Skeletal muscle tissue (tissue), 4 donors: Measurements from ENCODE around the gene TOM1L2. TPM values are rescaled to one million over a fixed set of nuclear protein-coding genes. Genes with fewer than 3 reads are reported as not detected.
"Not testable (repeated sequence)": the region's sequence is repeated elsewhere in the genome, so short reads cannot be mapped to it uniquely, and the experiment has no call there.

Experiments
- H3K27ac ChIP-seq: one replicate; pipeline ENCODE4 v1.7.0; 2013; ENCODE audit warnings: mild to moderate bottlenecking, low read depth, low read length, inconsistent platforms
- H3K27me3 ChIP-seq, 3 donors: one replicate each; pipeline ENCODE4 v1.7.0; 2013; ENCODE audit warnings: low read length in 3 of 3; ENCODE audit not compliant: control insufficient read depth in 3 of 3, insufficient read depth in 3 of 3
- H3K36me3 ChIP-seq, 3 donors: one replicate each; pipeline ENCODE4 v1.7.0; 2013; ENCODE audit warnings: low read length in 3 of 3; ENCODE audit not compliant: control insufficient read depth in 3 of 3, insufficient read depth in 3 of 3
- H3K4me1 ChIP-seq, 3 donors: one replicate each; pipeline ENCODE4 v1.7.0; 2013; ENCODE audit warnings: low read length in 3 of 3, mild to moderate bottlenecking in 3 of 3; ENCODE audit not compliant: control insufficient read depth in 3 of 3, insufficient read depth in 3 of 3
- H3K4me3 ChIP-seq, 3 donors: one replicate each; pipeline ENCODE4 v1.7.0; 2013; ENCODE audit warnings: low read length in 3 of 3
- H3K9ac ChIP-seq, 3 donors: one replicate each; pipeline ENCODE4 v1.7.0; 2013; ENCODE audit warnings: low read length in 3 of 3, mild to moderate bottlenecking in 3 of 3, moderate library complexity in 2 of 3, low read depth in 1 of 3
- H3K9me3 ChIP-seq, 3 donors: one replicate each; pipeline ENCODE4 v1.7.0; 2013; ENCODE audit warnings: low read length in 3 of 3; ENCODE audit not compliant: control insufficient read depth in 3 of 3
- total RNA-seq: library from RNA; depleted of rRNA; stranded (reverse); fragments of >200 nt; gene quantifications from one replicate; pipeline ENCODE4 v1.2.3, GENCODE V29; 2014
- donor health status: Osteomylitis.

Gene TOM1L2
- total RNA-seq, 1 donor from 2014 or later = 14.1 TPM

DNA sequence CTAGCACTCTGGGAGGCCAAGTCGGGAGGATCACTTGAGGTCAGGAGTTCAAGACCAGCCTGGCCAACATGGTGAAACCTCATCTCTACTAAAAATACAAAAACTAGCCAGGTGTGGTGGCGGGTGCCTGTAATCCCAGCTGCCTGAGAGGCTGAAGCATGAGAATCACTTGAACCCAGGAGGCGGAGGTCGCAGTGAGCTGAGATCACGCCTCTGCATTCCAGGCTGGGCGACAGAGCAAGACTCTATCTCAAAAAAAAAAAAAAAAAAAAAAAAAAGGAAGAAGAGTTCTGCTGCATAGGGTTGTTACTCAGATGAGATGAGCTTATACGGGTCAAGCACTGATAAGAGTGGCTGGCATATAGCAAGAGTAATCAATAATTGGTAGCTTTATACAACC is 32.3 kb downstream of the TOM1L2 start:
- not testable (repeated sequence) for H3K9ac ChIP-seq, H3K4me3 ChIP-seq, H3K9me3 ChIP-seq, H3K36me3 ChIP-seq, H3K27ac ChIP-seq, H3K27me3 ChIP-seq
- peaks cover 43 to 87% (median 59%) of the 10 kb centered on the region in 3 donors for H3K4me1 ChIP-seq

DNA sequence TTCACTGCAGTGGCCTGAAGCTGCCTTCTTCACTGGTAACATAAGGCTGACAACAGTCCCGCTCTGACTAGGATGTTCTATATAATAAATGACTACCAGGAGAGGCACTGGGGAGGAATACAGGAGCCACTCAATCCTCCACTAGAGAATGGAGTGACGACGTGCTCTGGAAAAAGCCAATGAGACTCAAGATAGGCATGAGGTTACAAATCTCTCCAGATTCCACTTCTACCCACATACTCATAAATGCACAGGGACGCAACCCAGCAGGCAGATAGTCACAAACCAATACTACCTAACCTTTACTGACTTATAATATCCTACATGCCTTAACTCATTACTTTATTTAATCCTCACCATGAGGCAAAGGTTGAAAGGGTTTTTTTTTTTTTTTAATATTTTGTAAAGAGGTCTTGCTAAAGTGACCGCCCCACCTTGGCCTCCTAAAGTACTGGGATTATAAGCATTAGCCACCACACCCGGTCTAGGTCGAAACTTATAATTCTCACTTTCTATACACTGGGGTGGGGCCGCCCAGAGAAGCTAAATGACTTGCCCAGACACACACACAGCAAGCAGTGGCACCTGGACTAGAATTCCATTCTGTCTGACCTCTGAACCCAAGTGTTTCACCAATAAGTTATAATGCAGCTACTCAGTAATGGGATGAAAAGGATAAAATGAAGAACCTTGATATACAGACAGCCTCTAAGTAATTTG is 33.7 kb downstream of the TOM1L2 start:
- no peak overlapping the region for H3K4me3 ChIP-seq
- H3K4me1 ChIP-seq = peaks cover 30 to 79% (median 52%) of the 10 kb centered on the region in 3 donors
- no peak overlapping the region for H3K27ac ChIP-seq
- H3K27me3 ChIP-seq = no peaks in the 10 kb centered on the region
- no peak overlapping the region for H3K9ac ChIP-seq
- no peaks in the 10 kb centered on the region for H3K36me3 ChIP-seq
- H3K9me3 ChIP-seq = no peaks in the 10 kb centered on the region

DNA sequence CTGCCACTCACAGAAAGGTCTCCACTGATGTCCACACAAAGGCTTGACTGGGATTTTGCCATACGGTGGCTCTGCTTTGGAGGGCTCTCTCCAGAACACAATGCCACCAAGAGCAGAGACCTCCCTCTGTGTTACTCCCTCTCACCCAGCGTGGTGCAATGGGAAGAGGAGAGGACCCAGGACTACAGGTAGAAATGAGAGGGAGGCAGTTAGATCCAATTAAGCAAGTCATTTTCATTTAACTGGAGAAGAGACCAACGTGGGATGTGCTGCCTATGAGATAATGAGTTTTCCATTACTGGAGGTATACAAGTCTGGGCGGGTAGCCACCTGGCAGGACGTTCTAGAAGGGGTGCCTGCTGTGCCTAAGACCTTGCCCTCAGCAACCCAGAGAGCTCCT is 34.2 kb downstream of the TOM1L2 start:
- peaks cover 24 to 77% (median 46%) of the 10 kb centered on the region in 3 donors for H3K4me1 ChIP-seq
- H3K9me3 ChIP-seq = no peaks in the 10 kb centered on the region
- H3K27me3 ChIP-seq = no peaks in the 10 kb centered on the region
- H3K9ac ChIP-seq = no peak overlapping the region
- no peak overlapping the region for H3K27ac ChIP-seq
- H3K36me3 ChIP-seq = no peaks in the 10 kb centered on the region
- H3K4me3 ChIP-seq = no peak overlapping the region

DNA sequence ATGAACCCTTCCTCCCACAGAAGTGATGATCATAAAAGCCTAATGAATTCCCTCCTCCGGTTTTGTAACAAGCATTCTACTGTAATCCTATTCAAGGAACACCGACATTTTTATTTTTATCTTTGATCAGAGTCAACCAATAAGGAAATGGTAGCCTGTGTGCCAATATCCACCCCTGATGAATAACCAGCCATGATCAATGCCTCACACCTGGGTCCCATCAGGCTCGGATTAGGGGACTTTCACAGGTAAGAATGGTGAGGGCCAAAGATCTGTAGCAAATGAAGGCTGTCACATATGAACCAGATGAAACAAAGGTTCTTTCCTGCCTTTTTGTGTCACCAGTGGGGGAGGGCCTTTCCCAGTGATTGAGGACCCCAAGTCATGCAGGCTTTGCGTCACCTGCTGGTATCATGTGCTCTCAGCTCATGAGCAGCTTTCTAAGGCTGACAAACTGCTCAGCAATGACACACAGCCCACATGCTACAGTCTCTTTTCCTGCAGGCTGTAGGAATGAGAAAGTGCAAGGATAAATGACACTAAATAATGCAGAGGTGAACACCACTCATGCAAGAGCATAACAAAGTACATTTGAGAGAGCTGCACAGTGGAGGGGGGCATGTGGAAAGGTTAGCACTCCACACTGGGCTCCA is 34.9 kb downstream of the TOM1L2 start:
- Histone ChIP-seq H3K9ac (no peak overlapping the region), H3K9me3 (no peaks in the 10 kb centered on the region), H3K27me3 (no peaks in the 10 kb centered on the region), H3K27ac (no peak overlapping the region), H3K4me1 (peaks cover 23 to 71% (median 41%) of the 10 kb centered on the region in 3 donors), H3K4me3 (no peak overlapping the region), H3K36me3 (no peaks in the 10 kb centered on the region)

DNA sequence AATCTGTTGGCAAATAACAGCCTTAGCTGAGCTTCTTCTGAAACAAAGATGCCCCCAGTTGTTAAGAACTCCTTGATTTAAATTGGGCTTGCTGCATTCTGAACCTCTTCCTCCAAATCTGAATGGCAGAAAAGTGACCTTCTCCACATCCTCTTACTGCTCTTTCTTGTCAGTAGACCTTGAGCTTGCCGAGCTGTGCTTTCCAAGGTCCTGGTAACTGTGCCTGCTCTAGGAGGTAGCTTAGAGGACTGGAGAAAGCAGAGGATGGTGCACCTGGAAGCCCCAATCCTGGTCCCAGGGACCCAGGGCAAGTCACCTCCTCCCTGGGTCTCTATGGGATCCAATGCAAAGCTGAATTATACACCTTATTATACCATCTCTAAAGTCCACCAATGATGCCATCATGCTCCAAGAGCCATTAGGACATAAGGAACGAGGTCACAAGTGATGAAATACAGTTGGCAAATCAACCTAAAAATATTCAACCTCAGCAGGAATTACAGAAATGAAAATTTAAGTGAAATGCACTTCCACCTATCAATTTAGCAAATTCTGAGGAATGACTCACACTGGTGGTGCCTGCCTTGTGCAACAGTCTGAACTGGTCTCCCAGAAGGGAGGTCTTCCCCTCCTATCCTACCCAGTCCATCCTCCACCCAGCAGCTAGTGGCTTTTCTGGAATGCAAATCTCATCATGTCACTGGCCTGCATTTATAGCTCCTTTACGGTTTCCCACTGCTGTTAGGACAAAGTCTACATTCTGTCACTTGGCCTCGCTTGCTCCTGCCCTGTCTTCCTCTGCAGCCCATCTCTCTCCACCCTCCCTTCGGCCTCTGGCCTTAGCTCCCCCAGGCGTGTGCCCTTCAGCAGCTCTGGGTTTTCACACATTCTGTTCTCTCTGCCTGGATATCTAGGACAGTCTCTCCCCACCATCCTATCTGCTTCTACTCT is 36.6 kb downstream of the TOM1L2 start:
- Histone ChIP-seq H3K27ac (no peak overlapping the region), H3K9ac (peak overlapping the region in 1 of 3 donors; percentile 44)

DNA sequence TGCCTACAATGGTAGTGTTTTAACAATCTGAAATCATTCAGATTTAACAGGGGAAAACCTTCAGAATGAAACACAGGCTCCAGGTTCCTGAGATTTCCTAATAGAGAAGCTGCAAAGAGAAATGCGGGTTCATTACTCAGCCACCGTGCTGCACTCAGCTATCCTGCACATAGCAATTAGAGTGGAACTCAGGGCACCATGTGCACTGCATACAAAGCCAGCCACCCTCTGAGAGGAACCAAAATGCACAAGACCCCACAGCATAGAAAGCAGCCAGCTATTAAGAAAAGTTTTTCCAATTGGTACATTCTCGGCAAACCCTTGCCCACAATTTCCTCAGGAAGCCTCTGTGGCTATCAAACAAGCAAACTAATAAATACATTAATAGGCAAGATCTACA is 37.4 kb downstream of the TOM1L2 start:
- Histone ChIP-seq H3K4me3 (no peak overlapping the region), H3K36me3 (no peaks in the 10 kb centered on the region), H3K4me1 (peaks cover 16 to 51% (median 28%) of the 10 kb centered on the region in 3 donors), H3K9me3 (no peaks in the 10 kb centered on the region), H3K27ac (no peak overlapping the region), H3K27me3 (no peaks in the 10 kb centered on the region), H3K9ac (no peak overlapping the region)

More for the DNA sequence above, 36.6 kb downstream of the TOM1L2 start:
- no peaks in the 10 kb centered on the region for H3K27me3 ChIP-seq
- H3K4me1 ChIP-seq = peaks cover 22 to 55% (median 33%) of the 10 kb centered on the region in 3 donors
- no peak overlapping the region for H3K4me3 ChIP-seq
- H3K36me3 ChIP-seq = no peaks in the 10 kb centered on the region
- no peaks in the 10 kb centered on the region for H3K9me3 ChIP-seq

DNA sequence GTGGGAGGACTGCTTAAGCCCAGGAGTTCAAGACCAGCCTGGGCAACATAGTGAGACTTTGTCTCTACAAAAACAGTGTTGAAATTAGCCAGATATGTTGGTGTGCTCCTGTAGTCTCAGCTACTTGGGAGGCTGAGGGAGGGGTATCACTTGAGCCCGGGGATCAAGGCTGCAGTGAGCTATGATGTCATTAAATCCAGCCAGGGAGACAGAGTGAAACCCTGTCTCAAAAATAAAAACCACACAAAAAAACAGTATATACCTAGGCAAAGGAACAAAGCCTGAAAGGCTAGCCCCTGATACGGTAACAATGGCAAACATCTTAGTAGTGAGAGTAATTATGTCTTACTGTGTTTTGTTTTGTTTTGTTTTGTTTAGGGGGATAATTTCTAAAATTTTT is 38.0 kb downstream of the TOM1L2 start:
- Histone ChIP-seq H3K27me3 (no peaks in the 10 kb centered on the region), H3K4me1 (peaks cover 20 to 51% (median 28%) of the 10 kb centered on the region in 3 donors), H3K36me3 (no peaks in the 10 kb centered on the region), H3K4me3 (no peak overlapping the region), H3K27ac (no peak overlapping the region), H3K9me3 (no peaks in the 10 kb centered on the region), H3K9ac (no peak overlapping the region)

DNA sequence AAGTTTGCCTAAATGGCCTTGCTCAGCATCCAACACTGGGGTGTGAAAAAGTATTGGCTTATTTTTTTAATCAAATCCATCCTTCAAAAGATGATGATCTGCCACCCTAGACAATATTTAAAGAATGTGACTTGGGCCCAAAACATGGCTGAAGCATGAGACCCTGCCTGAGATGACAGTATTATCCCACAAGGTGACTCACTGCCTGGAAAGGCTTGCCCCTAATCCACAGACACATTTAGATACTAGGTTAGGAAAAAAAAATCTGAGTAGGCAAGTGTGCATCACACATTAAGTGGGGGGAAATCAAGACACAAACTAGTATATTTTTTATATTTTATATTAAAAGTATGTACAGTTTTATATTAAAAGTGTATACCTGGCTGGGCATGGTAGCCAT is 38.4 kb downstream of the TOM1L2 start:
- Histone ChIP-seq H3K27ac (no peak overlapping the region), H3K4me1 (peaks cover 23 to 51% (median 32%) of the 10 kb centered on the region in 3 donors)

DNA sequence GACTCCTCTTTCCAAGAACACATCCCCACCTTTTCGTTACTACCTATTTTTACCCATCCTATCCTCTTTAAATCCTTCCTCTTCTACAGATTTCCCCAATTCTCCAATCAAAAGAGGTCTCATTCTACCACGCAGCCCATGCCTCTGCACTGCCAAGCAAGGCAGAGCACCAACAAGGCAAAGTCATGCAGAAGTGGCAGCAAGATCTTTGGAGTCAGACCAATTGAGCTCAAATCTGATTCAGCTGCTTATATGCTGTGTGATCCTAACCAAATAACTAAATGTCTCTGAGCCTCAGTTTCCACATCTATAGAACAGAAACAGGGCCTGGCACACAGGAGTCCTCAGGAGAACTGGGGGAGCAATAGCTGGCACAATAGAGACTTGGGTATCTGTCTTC is 41.0 kb downstream of the TOM1L2 start:
- Histone ChIP-seq H3K27me3 (no peaks in the 10 kb centered on the region), H3K9me3 (no peaks in the 10 kb centered on the region), H3K4me3 (no peak overlapping the region), H3K9ac (no peak overlapping the region), H3K4me1 (peaks cover 23 to 51% (median 24%) of the 10 kb centered on the region in 3 donors), H3K27ac (no peak overlapping the region), H3K36me3 (no peaks in the 10 kb centered on the region)

More for the DNA sequence above, 38.4 kb downstream of the TOM1L2 start:
- no peaks in the 10 kb centered on the region for H3K27me3 ChIP-seq
- no peak overlapping the region for H3K4me3 ChIP-seq
- no peak overlapping the region for H3K9ac ChIP-seq
- H3K36me3 ChIP-seq = no peaks in the 10 kb centered on the region
- H3K9me3 ChIP-seq = no peaks in the 10 kb centered on the region
